CD14-positive monocyte (primary cell): ENCODE measurements around the gene ACOT9. TPM values are rescaled to one million over a fixed set of nuclear protein-coding genes. Genes with fewer than 3 reads are reported as not detected.
"Not testable (repeated sequence)": the region's sequence is repeated elsewhere in the genome, so short reads cannot be mapped to it uniquely, and the experiment has no call there.

Source experiments
- DNase-seq, 3 donors: peaks; one replicate each; pipeline ENCODE4 v3.0.0-alpha.2; 2011 to 2022
- H2AFZ ChIP-seq: 2 replicates; pipeline ENCODE4 v1.6.0; 2012; ENCODE audit warnings: mild to moderate bottlenecking, low read depth, low read length, inconsistent platforms; ENCODE audit not compliant: insufficient read depth, poor library complexity, severe bottlenecking
- H3K27ac ChIP-seq, 2 donors: 1 replicate in 1 of 2; 2 replicates in 1 of 2; pipeline ENCODE4 v1.5.1; 2012 to 2013; ENCODE audit warnings: low read length in 2 of 2, control low read depth in 1 of 2, inconsistent platforms in 1 of 2, low read depth in 1 of 2, mild to moderate bottlenecking in 1 of 2
- H3K27me3 ChIP-seq, 2 donors: one replicate each; pipeline versions ENCODE4 v1.6.0 to v1.6.1; 2011 to 2013; ENCODE audit warnings: low read length in 2 of 2; ENCODE audit not compliant: control insufficient read depth in 2 of 2, insufficient read depth in 2 of 2
- H3K36me3 ChIP-seq, 2 donors: replicated peaks in 1 of 2; 1 replicate in 1 of 2; 2 replicates in 1 of 2; pipeline versions ENCODE4 v1.5.1 to v1.6.1; 2012 to 2013; ENCODE audit warnings: low read length in 2 of 2, control low read depth in 1 of 2, inconsistent platforms in 1 of 2, mild to moderate bottlenecking in 1 of 2; ENCODE audit not compliant: insufficient read depth in 2 of 2, control insufficient read depth in 1 of 2
- H3K4me1 ChIP-seq, 2 donors: 1 replicate in 1 of 2; 2 replicates in 1 of 2; pipeline versions ENCODE4 v1.5.1 to v1.6.1; 2012 to 2013; ENCODE audit warnings: low read length in 2 of 2, control low read depth in 1 of 2, inconsistent platforms in 1 of 2, mild to moderate bottlenecking in 1 of 2, moderate library complexity in 1 of 2; ENCODE audit not compliant: insufficient read depth in 2 of 2, control insufficient read depth in 1 of 2
- H3K4me2 ChIP-seq: replicated peaks from 2 replicates; pipeline ENCODE3; 2012; ENCODE audit warnings: low read length, moderate library complexity, mild to moderate bottlenecking; ENCODE audit not compliant: poor library complexity, severe bottlenecking; ENCODE audit errors: extremely low read depth
- H3K4me3 ChIP-seq, 3 experiments: fragments of 200-600 bp in 1 of 3; sonication (generic) in 1 of 3; replicated peaks in 1 of 3; 1 replicate in 2 of 3; 2 replicates in 1 of 3; pipeline ENCODE4 v1.5.1; 2011 to 2013; ENCODE audit warnings: low read length in 3 of 3, mild to moderate bottlenecking in 3 of 3, control low read depth in 2 of 3, low read depth in 2 of 3, inconsistent platforms in 1 of 3, moderate library complexity in 1 of 3
- H3K79me2 ChIP-seq: 2 replicates; pipeline ENCODE4 v1.6.0; 2012; ENCODE audit warnings: mild to moderate bottlenecking, control low read depth, inconsistent platforms, low read length, moderate library complexity; ENCODE audit not compliant: insufficient read depth
- H3K9ac ChIP-seq: 2 replicates; pipeline ENCODE4 v1.6.0; 2017; ENCODE audit warnings: low read length, mild to moderate bottlenecking; ENCODE audit not compliant: insufficient read depth, poor library complexity, severe bottlenecking
- H3K9me3 ChIP-seq, 2 donors: replicated peaks in 1 of 2; 1 replicate in 1 of 2; 2 replicates in 1 of 2; pipeline versions ENCODE4 v1.5.1 to v1.6.1; 2012 to 2013; ENCODE audit warnings: low read length in 2 of 2, control low read depth in 1 of 2; ENCODE audit not compliant: control insufficient read depth in 1 of 2, insufficient read depth in 1 of 2
- H4K20me1 ChIP-seq: 2 replicates; pipeline ENCODE4 v1.6.0; 2012; ENCODE audit warnings: mild to moderate bottlenecking, low read length, control low read depth, moderate library complexity; ENCODE audit not compliant: insufficient read depth
- H3K27ac Mint-ChIP-seq, 7 donors: one replicate each; pipeline ENCODE4 v1.8.0; 2020; ENCODE audit warnings: mild to moderate bottlenecking in 7 of 7, mixed read lengths in 7 of 7, moderate library complexity in 6 of 7, inconsistent platforms in 2 of 7
- H3K27me3 Mint-ChIP-seq, 3 donors: one replicate each; pipeline ENCODE4 v1.8.0; 2021 to 2022; ENCODE audit warnings: low read depth in 3 of 3, mild to moderate bottlenecking in 3 of 3, mixed read lengths in 3 of 3, moderate library complexity in 3 of 3, inconsistent platforms in 1 of 3
- H3K36me3 Mint-ChIP-seq, 2 donors: one replicate each; pipeline ENCODE4 v1.8.0; 2020; ENCODE audit warnings: mixed read lengths in 2 of 2, inconsistent platforms in 1 of 2, mild to moderate bottlenecking in 1 of 2
- H3K4me1 Mint-ChIP-seq: one replicate; pipeline ENCODE4 v1.8.0; 2020; ENCODE audit warnings: mild to moderate bottlenecking, mixed read lengths
- H3K4me3 Mint-ChIP-seq, 2 donors: one replicate each; pipeline ENCODE4 v1.8.0; 2020; ENCODE audit warnings: mild to moderate bottlenecking in 2 of 2, mixed read lengths in 2 of 2, moderate library complexity in 1 of 2
- H3K9me3 Mint-ChIP-seq, 7 donors: one replicate each; pipeline ENCODE4 v1.8.0; 2020 to 2022; ENCODE audit warnings: mixed read lengths in 7 of 7, mild to moderate bottlenecking in 6 of 7, moderate library complexity in 6 of 7, inconsistent platforms in 2 of 7
- WGBS: methylation state at CpG from one replicate; pipeline ENCODE4 v1.1.5; 2013; ENCODE audit warnings: missing lambda C conversion rate; ENCODE audit not compliant: insufficient coverage; 5-methylcytosine and 5-hydroxymethylcytosine counted together
- intact Hi-C, 2 donors: fragments of 100-400 bp; cut with micrococcal nuclease; formaldehyde crosslinking; loops; one replicate each; pipeline versions ENCODE4 v1.15.0 to v1.15.1; 2023
- polyA plus RNA-seq, 3 donors: library from polyadenylated mRNA; depleted of rRNA in 1 of 3; unstranded in 2 of 3; stranded (reverse) in 1 of 3; fragments of 300-500 nt in 2 of 3; fragments of >200 nt in 1 of 3; fragmentation: Illumina TruSeq in 2 of 3; gene quantifications; 1 replicate in 2 of 3; 2 replicates in 1 of 3; pipeline ENCODE4 v1.2.3, GENCODE V29; 2012 to 2021
- TF ChIP-seq, protein P1 (sequence below): fragments of 200-600 bp; IDR thresholded peaks from one replicate; pipeline ENCODE4 v1.8.0; 2022; ENCODE audit warnings: antibody characterized with exemption, mild to moderate bottlenecking

Gene ACOT9
- polyA plus RNA-seq, 3 donors = 49.2 to 69.3 (median 51.8) TPM

- peaks cover 0 to 8% (median 0%) of the 10 kb centered on the region in 3 donors for H3K27me3 Mint-ChIP-seq
- Histone ChIP-seq H2AFZ (no peak overlapping the region), H3K27ac (peak overlapping the region; percentile 90), H3K36me3 (no peaks in the 10 kb centered on the region), H3K4me3 (peak overlapping the region in 1 of 3 experiments; percentile 47), H3K4me2 (peak overlapping the region; percentile 55), H3K27me3 (no peaks in the 10 kb centered on the region), H3K9me3 (no peaks in the 10 kb centered on the region), H3K9ac (no peak overlapping the region), H3K4me1 (peaks cover 23 to 24% of the 10 kb centered on the region in 2 donors), H3K79me2 (no peaks in the 10 kb centered on the region), H4K20me1 (no peaks in the 10 kb centered on the region)
- H3K4me1 Mint-ChIP-seq = peaks cover 16% of the 10 kb centered on the region
- TF ChIP-seq, protein P1, sequence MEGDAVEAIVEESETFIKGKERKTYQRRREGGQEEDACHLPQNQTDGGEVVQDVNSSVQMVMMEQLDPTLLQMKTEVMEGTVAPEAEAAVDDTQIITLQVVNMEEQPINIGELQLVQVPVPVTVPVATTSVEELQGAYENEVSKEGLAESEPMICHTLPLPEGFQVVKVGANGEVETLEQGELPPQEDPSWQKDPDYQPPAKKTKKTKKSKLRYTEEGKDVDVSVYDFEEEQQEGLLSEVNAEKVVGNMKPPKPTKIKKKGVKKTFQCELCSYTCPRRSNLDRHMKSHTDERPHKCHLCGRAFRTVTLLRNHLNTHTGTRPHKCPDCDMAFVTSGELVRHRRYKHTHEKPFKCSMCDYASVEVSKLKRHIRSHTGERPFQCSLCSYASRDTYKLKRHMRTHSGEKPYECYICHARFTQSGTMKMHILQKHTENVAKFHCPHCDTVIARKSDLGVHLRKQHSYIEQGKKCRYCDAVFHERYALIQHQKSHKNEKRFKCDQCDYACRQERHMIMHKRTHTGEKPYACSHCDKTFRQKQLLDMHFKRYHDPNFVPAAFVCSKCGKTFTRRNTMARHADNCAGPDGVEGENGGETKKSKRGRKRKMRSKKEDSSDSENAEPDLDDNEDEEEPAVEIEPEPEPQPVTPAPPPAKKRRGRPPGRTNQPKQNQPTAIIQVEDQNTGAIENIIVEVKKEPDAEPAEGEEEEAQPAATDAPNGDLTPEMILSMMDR = no peak
- intact Hi-C loops = no loop called here
- no CpG with 5 or more reads among the region's 3 CpGs for WGBS
- H3K4me3 Mint-ChIP-seq = peak overlapping the region; percentile 55 to 56
- peak overlapping the region; percentile 93 to 98 (median 96) for H3K27ac Mint-ChIP-seq
- H3K9me3 Mint-ChIP-seq = peaks cover 0 to 12% (median 0%) of the 10 kb centered on the region in 7 donors
- peak; percentile 73 to 87 (median 82) for DNase-seq
- no peaks in the 10 kb centered on the region for H3K36me3 Mint-ChIP-seq
Measured at GRCh38 chrX:23773601-23774175, 30.6 kb upstream of the ACOT9 start.

DNA sequence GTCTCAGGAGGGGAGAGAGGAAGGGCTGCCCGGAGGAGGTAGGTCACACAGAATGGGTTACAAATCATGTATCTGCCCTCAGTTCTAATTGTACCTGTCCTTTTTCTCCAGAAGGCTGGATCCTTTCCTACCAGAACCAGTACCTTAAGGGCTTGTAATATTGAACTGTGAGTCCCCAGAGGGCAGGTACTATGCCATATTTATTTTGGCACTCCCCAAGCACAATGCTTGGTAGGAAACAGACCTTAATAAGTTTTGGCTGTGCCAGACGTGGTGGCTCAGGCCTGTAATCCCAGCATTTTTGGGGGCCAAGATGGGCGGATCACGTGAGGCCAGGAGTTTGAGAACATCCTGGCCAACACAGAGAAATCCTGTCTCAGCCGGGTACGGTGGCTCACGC is 28.0 kb upstream of the ACOT9 start:
- intact Hi-C loops, H3K36me3 Mint-ChIP-seq: not testable (repeated sequence)
- H3K9me3 Mint-ChIP-seq = peaks cover 0 to 22% (median 2%) of the 10 kb centered on the region in 7 donors

More for the DNA sequence above, 28.0 kb upstream of the ACOT9 start:
- not testable (repeated sequence) for H3K4me3 Mint-ChIP-seq, DNase-seq, H3K27ac ChIP-seq, H3K27me3 Mint-ChIP-seq, H3K9me3 ChIP-seq, H3K4me3 ChIP-seq, H3K36me3 ChIP-seq, H3K4me2 ChIP-seq, H3K79me2 ChIP-seq, H3K9ac ChIP-seq, H4K20me1 ChIP-seq, H2AFZ ChIP-seq, H3K27me3 ChIP-seq
- Mint-ChIP-seq H3K27ac (peak overlapping the region in 1 of 7 donors; percentile 72), H3K4me1 (peaks cover 16% of the 10 kb centered on the region)
- WGBS = 94% methylated on average over 2 of the region's 7 CpGs
- H3K4me1 ChIP-seq = peaks cover 23 to 27% of the 10 kb centered on the region in 2 donors
